Neural crest cell (in vitro differentiated cells): ENCODE data around the gene CNST. TPM values are rescaled to one million over a fixed set of nuclear protein-coding genes. Genes with fewer than 3 reads are reported as not detected.
"Not testable (repeated sequence)": the region's sequence is repeated elsewhere in the genome, so short reads cannot be mapped to it uniquely, and the experiment has no call there.

Experiments used
- DNase-seq: peaks from one replicate; pipeline ENCODE4 v3.0.0; 2021; ENCODE audit warnings: low read depth, mixed read lengths, low spot score
- H3K27ac Mint-ChIP-seq: one replicate; pipeline ENCODE4 v1.8.0; 2021; ENCODE audit warnings: mild to moderate bottlenecking, mixed read lengths; ENCODE audit not compliant: unreplicated experiment
- H3K27me3 Mint-ChIP-seq: 2 replicates; pipeline ENCODE4 v1.8.0; 2021; ENCODE audit warnings: low read depth, mild to moderate bottlenecking, mixed read lengths
- H3K36me3 Mint-ChIP-seq: 2 replicates; pipeline ENCODE4 v1.8.0; 2021; ENCODE audit warnings: low read depth, mild to moderate bottlenecking, mixed read lengths
- H3K4me1 Mint-ChIP-seq: 2 replicates; pipeline ENCODE4 v1.8.0; 2021; ENCODE audit warnings: mixed read lengths
- H3K4me3 Mint-ChIP-seq: one replicate; pipeline ENCODE4 v1.8.0; 2021; ENCODE audit warnings: mild to moderate bottlenecking, mixed read lengths
- H3K9me3 Mint-ChIP-seq: 2 replicates; pipeline ENCODE4 v1.8.0; 2021; ENCODE audit warnings: mixed read lengths
- CTCF ChIP-seq: fragments of 200-600 bp; sonication (generic); conservative IDR thresholded peaks from 2 replicates; pipeline ENCODE4 v1.5.0; 2021; ENCODE audit warnings: antibody characterized with exemption, mild to moderate bottlenecking
- total RNA-seq: library from RNA; stranded (reverse); gene quantifications from 2 replicates; pipeline ENCODE4 v1.2.1, GENCODE V29; 2021

CNST gene
- total RNA-seq, 1 donor from 2014 or later, result 20.5 TPM

GRCh38 chr1:246559310-246559709 lies 6.9 kb upstream of the CNST start:
- Mint-ChIP-seq H3K36me3 (peaks cover 10% of the 10 kb centered on the region), H3K27me3 (no peaks in the 10 kb centered on the region), H3K27ac (no peak overlapping the region), H3K4me3 (no peak overlapping the region), H3K9me3 (no peaks in the 10 kb centered on the region), H3K4me1 (no peaks in the 10 kb centered on the region)
- DNase-seq, result no peak
- no peak for TF ChIP-seq CTCF

- peak; percentile 29 for TF ChIP-seq CTCF
- not testable (repeated sequence) for H3K4me1 Mint-ChIP-seq, H3K36me3 Mint-ChIP-seq, DNase-seq, H3K27ac Mint-ChIP-seq, H3K9me3 Mint-ChIP-seq, H3K27me3 Mint-ChIP-seq
- H3K4me3 Mint-ChIP-seq, result peak overlapping the region; percentile 23
These were observed 5.4 kb upstream of the CNST start for GRCh38 chr1:246560833-246561232.

- no peak for DNase-seq
- peak overlapping the region; percentile 99 for H3K4me3 Mint-ChIP-seq
- no peak for TF ChIP-seq CTCF
- H3K36me3 Mint-ChIP-seq, result no peaks in the 10 kb centered on the region
- peaks cover 30% of the 10 kb centered on the region for H3K4me1 Mint-ChIP-seq
- no peaks in the 10 kb centered on the region for H3K27me3 Mint-ChIP-seq
- H3K9me3 Mint-ChIP-seq, result no peaks in the 10 kb centered on the region
- peak overlapping the region; percentile 8 for H3K27ac Mint-ChIP-seq
These were observed 1.2 kb upstream of the CNST start for GRCh38 chr1:246564839-246565750.

- no peak for TF ChIP-seq CTCF
- Mint-ChIP-seq H3K27ac (peak overlapping the region; percentile 91), H3K4me1 (peaks cover 30% of the 10 kb centered on the region), H3K36me3 (no peaks in the 10 kb centered on the region), H3K9me3 (no peaks in the 10 kb centered on the region), H3K4me3 (peak overlapping the region; percentile 99), H3K27me3 (no peaks in the 10 kb centered on the region)
- DNase-seq, result no peak
These were observed 517 bp upstream of the CNST start for GRCh38 chr1:246565751-246566127.

GRCh38 chr1:246566813-246567645 lies 773 bp downstream of the CNST start:
- no peak for TF ChIP-seq CTCF
- Mint-ChIP-seq H3K4me1 (peaks cover 30% of the 10 kb centered on the region), H3K36me3 (no peaks in the 10 kb centered on the region), H3K27me3 (no peaks in the 10 kb centered on the region), H3K27ac (peak overlapping the region; percentile 91), H3K9me3 (no peaks in the 10 kb centered on the region), H3K4me3 (peak overlapping the region; percentile 99)
- DNase-seq, result no peak
